OCI-LY3 (cell line): Measurements from ENCODE around the gene GARS1.

Source experiments
- H2AFZ ChIP-seq: fragments of 200-600, 300-600 bp; shearing (Covaris generic); 2 replicates; pipeline ENCODE4 v1.6.0; 2014; ENCODE audit warnings: antibody characterized with exemption, low read depth, low read length
- H3K27ac ChIP-seq: fragments of 200-600, 300-600 bp; sonication (generic); 2 replicates; pipeline ENCODE4 v1.5.1; 2014; ENCODE audit warnings: mild to moderate bottlenecking, low read length, moderate library complexity, mixed read lengths
- H3K27me3 ChIP-seq: fragments of 200-600, 300-600 bp; sonication (generic); 2 replicates; pipeline ENCODE4 v1.6.1; 2014; ENCODE audit warnings: low read depth, low read length, mixed read lengths
- H3K36me3 ChIP-seq: fragments of 200-600, 300-600 bp; sonication (generic); replicated peaks from 2 replicates; pipeline ENCODE3; 2014; ENCODE audit warnings: low read depth, low read length, mixed read lengths
- H3K4me1 ChIP-seq: fragments of 300-600, 200-600 bp; sonication (generic); 2 replicates; pipeline ENCODE4 v1.6.1; 2014; ENCODE audit warnings: low read length, mixed read lengths
- H3K4me2 ChIP-seq: fragments of 200-600, 300-600 bp; sonication (generic); 2 replicates; pipeline ENCODE4 v1.6.1; 2014; ENCODE audit warnings: low read length, mixed read lengths
- H3K4me3 ChIP-seq: fragments of 300-600, 200-600 bp; sonication (generic); 2 replicates; pipeline ENCODE4 v1.5.1; 2014; ENCODE audit warnings: antibody characterized with exemption, mild to moderate bottlenecking, low read length, moderate library complexity
- H3K79me2 ChIP-seq: fragments of 300-600, 200-600 bp; shearing (Covaris generic); 2 replicates; pipeline ENCODE4 v1.6.1; 2014; ENCODE audit warnings: mild to moderate bottlenecking, low read length, mixed read lengths
- H3K9ac ChIP-seq: fragments of 300-600, 200-600 bp; shearing (Covaris generic); 2 replicates; pipeline ENCODE4 v1.6.0; 2014; ENCODE audit warnings: mild to moderate bottlenecking, low read length, moderate library complexity
- H3K9me3 ChIP-seq: fragments of 200-600, 300-600 bp; shearing (Covaris generic); 2 replicates; pipeline ENCODE4 v1.6.1; 2014; ENCODE audit warnings: low read length, mixed read lengths; ENCODE audit not compliant: insufficient read depth
- H4K20me1 ChIP-seq: fragments of 200-600, 300-600 bp; sonication (generic); 2 replicates; pipeline ENCODE4 v1.6.1; 2016; ENCODE audit warnings: low read length, mixed read lengths; ENCODE audit not compliant: insufficient read depth
- EZH2phosphoT487 ChIP-seq: fragments of 200-600 bp; shearing (Covaris generic); IDR thresholded peaks from 2 replicates; pipeline ENCODE4 v1.6.1; 2018; ENCODE audit warnings: antibody characterized with exemption, mixed run types, low read depth
- TF ChIP-seq, protein P1 (sequence below): fragments of 200-600, 300-600 bp; sonication (generic); IDR thresholded peaks from 2 replicates; pipeline ENCODE4 v1.5.1; 2014; ENCODE audit warnings: antibody characterized with exemption, low read length, low read depth

The GARS1 gene

DNA sequence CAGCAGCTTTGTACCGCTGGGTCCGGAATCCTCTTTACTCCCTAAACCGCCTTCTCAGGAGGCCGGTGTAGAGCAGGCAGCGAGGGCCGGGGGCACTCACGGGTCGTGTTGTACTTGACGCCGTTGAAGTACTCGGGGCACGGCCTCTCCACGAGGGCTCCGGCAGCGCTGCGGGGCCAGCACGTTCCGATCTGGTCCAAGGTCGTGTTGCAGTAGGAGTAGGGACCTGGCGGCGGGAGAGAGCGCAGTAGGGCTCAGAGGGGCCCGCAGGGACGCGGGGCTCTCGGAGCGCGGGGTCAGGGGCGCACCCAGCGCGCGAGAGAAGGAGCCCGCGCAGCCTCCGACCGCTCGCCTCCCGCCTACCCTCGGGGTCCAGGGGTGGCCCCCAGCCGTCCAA is 87.1 kb downstream of the GARS1 start:
- Histone ChIP-seq H4K20me1 (no peaks in the 10 kb centered on the region), H3K36me3 (no peaks in the 10 kb centered on the region), H2AFZ (no peak overlapping the region), H3K9ac (no peak overlapping the region), H3K4me1 (no peaks in the 10 kb centered on the region), H3K79me2 (no peaks in the 10 kb centered on the region), H3K4me2 (no peak overlapping the region), H3K27me3 (peaks cover 7% of the 10 kb centered on the region; the same call in 1 of the 2 replicates), H3K4me3 (no peak overlapping the region), H3K27ac (no peak overlapping the region), H3K9me3 (no peaks in the 10 kb centered on the region)
- TF ChIP-seq EZH2phosphoT487, result no peak
- TF ChIP-seq, protein P1, sequence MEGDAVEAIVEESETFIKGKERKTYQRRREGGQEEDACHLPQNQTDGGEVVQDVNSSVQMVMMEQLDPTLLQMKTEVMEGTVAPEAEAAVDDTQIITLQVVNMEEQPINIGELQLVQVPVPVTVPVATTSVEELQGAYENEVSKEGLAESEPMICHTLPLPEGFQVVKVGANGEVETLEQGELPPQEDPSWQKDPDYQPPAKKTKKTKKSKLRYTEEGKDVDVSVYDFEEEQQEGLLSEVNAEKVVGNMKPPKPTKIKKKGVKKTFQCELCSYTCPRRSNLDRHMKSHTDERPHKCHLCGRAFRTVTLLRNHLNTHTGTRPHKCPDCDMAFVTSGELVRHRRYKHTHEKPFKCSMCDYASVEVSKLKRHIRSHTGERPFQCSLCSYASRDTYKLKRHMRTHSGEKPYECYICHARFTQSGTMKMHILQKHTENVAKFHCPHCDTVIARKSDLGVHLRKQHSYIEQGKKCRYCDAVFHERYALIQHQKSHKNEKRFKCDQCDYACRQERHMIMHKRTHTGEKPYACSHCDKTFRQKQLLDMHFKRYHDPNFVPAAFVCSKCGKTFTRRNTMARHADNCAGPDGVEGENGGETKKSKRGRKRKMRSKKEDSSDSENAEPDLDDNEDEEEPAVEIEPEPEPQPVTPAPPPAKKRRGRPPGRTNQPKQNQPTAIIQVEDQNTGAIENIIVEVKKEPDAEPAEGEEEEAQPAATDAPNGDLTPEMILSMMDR, result no peak

- Histone ChIP-seq H3K4me3 (no peak within 1 kb of the TSS), H3K4me1 (no peaks in the 10 kb centered on the region), H3K27me3 (peaks cover 7% of the 10 kb centered on the region; the same call in 1 of the 2 replicates), H3K9ac (no peak within 1 kb of the TSS), H2AFZ (no peak within 1 kb of the TSS), H3K79me2 (no peaks in the 10 kb centered on the region), H4K20me1 (no peaks in the 10 kb centered on the region), H3K9me3 (no peaks in the 10 kb centered on the region), H3K27ac (no peak within 1 kb of the TSS), H3K36me3 (no peaks in the 10 kb centered on the region), H3K4me2 (no peak within 1 kb of the TSS)
- TF ChIP-seq, protein P1, result no peak
- no peak for TF ChIP-seq EZH2phosphoT487
Observed at GRCh38 chr7:30682212-30683083, 87.8 kb downstream of the GARS1 start, which contains the start of gene CRHR2. CRHR2 (minus strand) TSS chr7:30682456; CDS start chr7:30682280, 176 bp downstream.

DNA sequence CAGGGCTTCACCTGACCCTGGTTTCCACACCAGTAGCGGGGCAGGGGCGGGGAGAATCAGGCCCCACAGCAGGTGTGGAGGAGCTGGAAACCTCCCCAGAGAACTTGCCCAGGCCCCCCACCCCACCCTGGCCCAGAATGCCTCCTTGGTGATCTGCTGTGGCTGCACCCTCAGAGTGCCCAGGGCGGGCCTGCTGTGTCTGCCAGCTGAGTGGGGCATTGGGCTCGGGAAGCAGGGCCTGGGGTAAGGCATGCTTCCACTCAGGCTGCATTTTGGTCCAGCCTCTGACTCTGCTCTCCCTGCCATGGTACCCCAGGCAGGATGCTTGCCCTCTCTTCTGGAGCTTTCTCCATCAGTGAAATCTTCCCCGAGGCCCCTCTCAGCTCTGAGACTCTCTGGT is 88.6 kb downstream of the GARS1 start:
- Histone ChIP-seq H3K4me2 (no peak overlapping the region), H3K27me3 (peaks cover 7% of the 10 kb centered on the region; the same call in 1 of the 2 replicates), H3K36me3 (no peaks in the 10 kb centered on the region)

More for the DNA sequence above, 88.6 kb downstream of the GARS1 start:
- Histone ChIP-seq H3K79me2 (no peaks in the 10 kb centered on the region), H3K27ac (no peak overlapping the region), H3K9me3 (no peaks in the 10 kb centered on the region), H3K4me1 (no peaks in the 10 kb centered on the region), H2AFZ (no peak overlapping the region), H4K20me1 (no peaks in the 10 kb centered on the region), H3K4me3 (no peak overlapping the region), H3K9ac (no peak overlapping the region)
- TF ChIP-seq, protein P1, result no peak
- TF ChIP-seq EZH2phosphoT487, result no peak
